A673 (cell line): ENCODE measurements around the gene THBS3.
"Not testable (repeated sequence)": the region's sequence is repeated elsewhere in the genome, so short reads cannot be mapped to it uniquely, and the experiment has no call there.

Experiments used
- EZH2 ChIP-seq: fragments of 200-600 bp; sonication (generic); IDR thresholded peaks from 2 replicates; pipeline ENCODE4 v1.6.1; 2017; ENCODE audit warnings: borderline replicate concordance, low read depth, mild to moderate bottlenecking, mixed read lengths, antibody characterized with exemption, low read length; ENCODE audit not compliant: poor library complexity, severe bottlenecking
- TF ChIP-seq, protein P1 (sequence below): fragments of 300-800, 200-600 bp; sonication (generic); conservative IDR thresholded peaks from 2 replicates; pipeline ENCODE4 v1.5.1; 2017; ENCODE audit warnings: low read depth, mild to moderate bottlenecking, antibody characterized with exemption, low read length, moderate library complexity, mixed read lengths

DNA sequence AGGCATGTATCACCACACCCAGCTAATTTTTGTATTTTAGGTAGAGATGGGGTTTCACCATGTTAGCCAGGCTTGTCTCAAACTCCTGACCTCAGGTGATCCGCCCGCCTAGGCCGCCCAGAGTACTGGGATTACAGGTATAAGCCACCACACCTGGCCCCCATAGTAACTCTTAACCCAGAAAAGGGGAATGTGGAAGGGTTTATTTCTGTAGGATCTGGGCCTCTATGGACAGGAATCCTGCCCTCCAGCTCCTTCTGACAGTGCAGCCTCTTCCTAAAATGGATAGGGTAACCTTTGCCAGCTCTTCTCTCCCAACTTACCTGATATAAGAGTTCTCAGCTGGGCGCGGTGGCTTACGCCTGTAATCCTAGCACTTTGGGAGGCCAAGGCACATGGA is 45.1 kb downstream of the THBS3 start:
- TF ChIP-seq, protein P1, sequence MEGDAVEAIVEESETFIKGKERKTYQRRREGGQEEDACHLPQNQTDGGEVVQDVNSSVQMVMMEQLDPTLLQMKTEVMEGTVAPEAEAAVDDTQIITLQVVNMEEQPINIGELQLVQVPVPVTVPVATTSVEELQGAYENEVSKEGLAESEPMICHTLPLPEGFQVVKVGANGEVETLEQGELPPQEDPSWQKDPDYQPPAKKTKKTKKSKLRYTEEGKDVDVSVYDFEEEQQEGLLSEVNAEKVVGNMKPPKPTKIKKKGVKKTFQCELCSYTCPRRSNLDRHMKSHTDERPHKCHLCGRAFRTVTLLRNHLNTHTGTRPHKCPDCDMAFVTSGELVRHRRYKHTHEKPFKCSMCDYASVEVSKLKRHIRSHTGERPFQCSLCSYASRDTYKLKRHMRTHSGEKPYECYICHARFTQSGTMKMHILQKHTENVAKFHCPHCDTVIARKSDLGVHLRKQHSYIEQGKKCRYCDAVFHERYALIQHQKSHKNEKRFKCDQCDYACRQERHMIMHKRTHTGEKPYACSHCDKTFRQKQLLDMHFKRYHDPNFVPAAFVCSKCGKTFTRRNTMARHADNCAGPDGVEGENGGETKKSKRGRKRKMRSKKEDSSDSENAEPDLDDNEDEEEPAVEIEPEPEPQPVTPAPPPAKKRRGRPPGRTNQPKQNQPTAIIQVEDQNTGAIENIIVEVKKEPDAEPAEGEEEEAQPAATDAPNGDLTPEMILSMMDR = not testable (repeated sequence)
- TF ChIP-seq EZH2 = not testable (repeated sequence)
